HG02840 (cell line): ENCODE measurements around the gene CC2D1A.

Experiments used
- ATAC-seq: cut with Tn5 transposase; IDR thresholded peaks from one replicate; pipeline ENCODE4 v1.9.1; 2021; ENCODE audit warnings: mild to moderate bottlenecking, moderate library complexity, moderate number of reproducible peaks; ENCODE audit not compliant: unreplicated experiment, low FRiP score

CC2D1A gene

GRCh38 chr19:13975870-13976269, 69.9 kb downstream of the CC2D1A start:
- ATAC-seq: no peak

GRCh38 chr19:13976446-13976845, 70.4 kb downstream of the CC2D1A start:
- no peak for ATAC-seq

DNA sequence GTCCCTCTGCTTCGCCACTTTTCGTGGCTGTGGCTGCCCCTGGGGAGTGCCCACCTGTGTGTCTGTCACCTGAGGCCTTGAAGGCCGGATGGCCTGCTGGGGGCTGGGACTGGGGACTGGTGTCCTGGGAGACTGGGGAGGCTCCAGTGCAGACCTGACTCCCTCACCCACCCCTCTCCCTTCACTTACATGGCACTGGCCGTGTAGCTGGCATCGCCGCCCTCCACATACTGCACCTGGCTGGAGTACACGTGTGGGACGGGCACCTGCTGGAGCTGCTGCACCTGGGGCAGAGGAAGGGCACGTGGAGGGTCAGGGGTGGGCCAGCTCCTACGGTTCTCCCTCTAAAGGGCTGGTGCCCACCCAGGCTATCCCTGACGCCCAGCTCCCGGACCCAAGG, 71.8 kb downstream of the CC2D1A start:
- ATAC-seq: no peak

DNA sequence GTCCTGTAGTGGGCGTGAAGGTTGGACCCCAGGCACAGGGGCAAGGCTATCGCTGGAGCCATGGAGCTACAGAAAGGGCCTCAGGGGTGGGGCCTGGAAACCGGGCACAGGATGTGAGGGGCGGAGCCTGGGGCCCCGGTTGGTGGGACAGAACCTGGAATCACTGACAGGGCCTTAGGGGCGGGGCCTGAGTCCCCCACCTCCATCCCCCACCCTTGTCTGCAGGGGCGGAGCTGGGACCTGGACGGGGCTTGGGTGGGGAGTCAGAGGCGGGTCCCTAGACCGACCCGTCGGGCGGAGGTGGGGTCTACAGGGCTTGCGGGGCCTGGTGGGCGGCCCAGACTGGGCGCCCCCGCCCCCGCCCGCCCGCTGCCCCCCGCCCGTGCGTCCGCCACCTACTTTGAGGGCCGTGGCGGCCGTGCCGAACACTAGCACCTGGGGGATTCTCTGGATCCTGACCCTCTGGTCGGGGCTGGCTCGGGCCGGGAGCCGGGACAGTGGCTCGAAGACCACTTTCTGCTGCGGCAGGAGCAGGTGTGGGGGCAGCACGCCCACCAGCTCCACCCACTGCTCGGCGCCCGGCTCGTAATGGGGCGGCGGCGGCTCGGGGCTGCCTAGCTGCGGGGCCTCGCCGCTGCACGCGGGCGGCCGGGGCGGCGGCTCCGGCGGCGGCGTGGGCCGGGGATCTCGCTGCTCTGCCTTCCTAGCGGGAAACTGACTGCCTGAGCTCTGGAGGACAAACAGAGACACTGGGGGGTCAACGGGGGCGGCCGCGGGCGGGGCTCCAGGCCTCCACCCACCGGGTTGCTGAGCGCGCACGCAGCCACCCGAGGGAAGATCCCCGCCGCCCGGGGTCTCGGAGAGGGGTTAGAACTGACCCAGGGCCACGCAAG, 72.6 kb downstream of the CC2D1A start:
- no peak for ATAC-seq

DNA sequence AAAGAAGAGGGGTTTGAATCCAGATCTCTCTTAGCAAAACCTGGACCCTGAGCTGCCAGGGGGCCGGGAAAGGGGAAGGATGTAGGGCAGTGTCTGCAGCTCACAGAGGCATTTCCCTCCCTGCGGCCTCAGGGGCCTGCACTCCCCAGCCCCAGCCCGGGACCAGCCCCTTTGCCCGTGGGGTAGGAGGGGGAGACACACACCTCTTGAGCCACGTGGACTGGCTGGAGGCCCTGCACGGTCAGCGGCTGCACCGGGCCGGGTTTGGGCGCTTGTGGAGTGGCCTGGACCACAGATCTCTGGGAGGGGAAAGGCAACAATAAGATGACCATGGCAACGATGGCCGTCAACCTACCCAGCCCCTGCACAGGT, 73.2 kb downstream of the CC2D1A start:
- no peak for ATAC-seq

- ATAC-seq: no peak
Measured at GRCh38 chr19:13979686-13980085, 73.7 kb downstream of the CC2D1A start.

DNA sequence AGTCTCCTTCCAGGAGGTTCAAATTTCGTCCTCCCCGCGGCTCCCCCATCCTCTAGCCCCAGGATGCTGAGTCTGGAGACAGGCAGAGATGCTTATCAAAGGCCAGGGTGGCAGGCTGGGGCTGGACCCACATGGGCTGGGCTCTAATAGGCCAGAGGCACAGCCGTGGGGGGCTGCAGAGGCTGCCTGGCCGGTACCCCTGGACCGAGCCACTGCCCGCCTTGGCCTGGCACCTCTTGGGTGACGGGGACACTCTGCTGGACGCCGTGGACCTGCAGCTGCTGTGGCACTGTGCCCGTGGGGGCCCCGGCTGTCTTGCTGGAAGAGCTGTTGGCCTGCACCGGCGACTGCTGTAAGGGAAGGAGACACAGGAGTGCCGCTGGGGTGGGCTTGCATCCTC, 74.3 kb downstream of the CC2D1A start:
- no peak for ATAC-seq
